HT1080 (cell line): ENCODE data around the gene DYNLT1. TPM values are rescaled to one million over a fixed set of nuclear protein-coding genes. Genes with fewer than 3 reads are reported as not detected.
"Not testable (repeated sequence)": the region's sequence is repeated elsewhere in the genome, so short reads cannot be mapped to it uniquely, and the experiment has no call there.

Experiments
- DNase-seq: peaks from one replicate; pipeline ENCODE4 v3.0.0-alpha.2; 2015; ENCODE audit warnings: low read depth
- polyA plus RNA-seq, 2 experiments: library from polyadenylated mRNA; depleted of rRNA; stranded (reverse); fragments of >200 nt; gene quantifications; 2 replicates each; pipeline ENCODE4 v1.2.3, GENCODE V29; 2015
- total RNA-seq: library from RNA; depleted of rRNA; stranded (reverse); fragments of >200 nt; shearing (Covaris generic); gene quantifications from 2 replicates; pipeline ENCODE4 v1.2.3, GENCODE V29; 2014; rRNA removed

DYNLT1 gene
- total RNA-seq, result 47.4 and 63.4 TPM in 2 replicates
- 98.5 and 113 TPM in 2 replicates for polyA plus RNA-seq (2015; cell fraction: cytosol; rRNA removed)
- polyA plus RNA-seq (2015; cell fraction: nucleus; rRNA removed), result 46.4 and 64.6 TPM in 2 replicates

DNA sequence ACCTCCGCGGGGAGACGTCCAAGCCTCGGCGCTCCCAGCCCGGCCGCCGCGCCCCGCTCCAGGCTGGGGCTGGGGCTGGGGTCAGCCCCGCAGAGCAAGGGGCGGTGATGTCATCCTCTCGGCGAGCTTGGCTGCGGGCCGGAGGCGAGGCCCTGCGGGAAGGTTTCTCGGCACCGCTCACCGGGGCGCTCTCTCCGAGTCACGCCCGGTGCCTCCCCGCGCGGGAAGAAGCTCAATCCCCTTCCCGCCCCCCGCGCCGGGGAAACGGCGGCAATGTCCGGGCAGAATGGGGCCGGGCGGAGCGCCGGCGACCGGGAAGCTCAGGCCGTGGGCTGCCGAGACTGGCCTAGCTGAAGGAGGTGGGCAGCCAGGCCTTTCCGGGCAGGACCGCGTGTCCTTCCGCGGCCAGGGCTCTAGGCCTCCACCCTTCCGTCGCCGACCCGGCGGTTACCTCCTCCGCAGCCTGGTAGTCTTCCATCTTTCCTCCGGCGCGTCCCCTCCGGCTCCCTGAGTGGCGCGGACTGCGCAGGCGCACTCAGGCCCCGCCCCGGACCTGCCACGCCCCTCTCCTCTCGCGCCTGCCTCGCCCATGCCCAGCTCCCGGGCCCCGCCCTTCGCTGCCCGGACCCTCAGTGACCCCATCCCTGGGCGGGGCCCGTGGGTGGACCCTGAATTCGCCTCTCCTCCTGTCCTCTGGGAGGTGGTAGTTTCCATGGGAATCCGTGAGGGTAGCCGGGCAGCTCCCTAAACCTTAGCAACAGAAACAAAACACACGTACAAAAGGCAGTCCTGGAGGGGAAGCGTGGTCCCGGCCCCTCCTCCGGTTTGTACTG lies at the start of gene DYNLT1:
DYNLT1 (minus strand) TSS at position 513 of the 833 bp plus-strand sequence; CDS start at position 478, 35 bp downstream.
- DNase-seq, result peak; percentile 95

DNA sequence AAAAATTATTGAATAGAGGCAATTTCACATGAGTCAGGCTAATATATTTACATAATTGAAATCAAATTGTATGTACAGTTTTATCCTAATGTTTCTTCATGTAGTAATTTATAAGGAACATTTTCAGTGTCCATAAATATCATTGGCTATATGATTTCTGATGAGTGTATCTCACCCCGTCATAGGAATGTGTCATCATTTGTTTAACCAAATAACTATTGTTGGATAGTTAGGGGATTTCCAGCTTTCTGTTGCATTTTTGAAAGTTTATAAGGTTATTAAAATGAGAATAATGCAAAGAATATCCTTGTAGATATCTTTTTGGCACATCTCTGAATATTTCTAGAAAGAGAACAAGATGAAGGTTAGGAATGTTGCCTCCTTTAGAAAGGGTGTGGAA lies 44.3 kb upstream of the DYNLT1 start:
- DNase-seq, result no peak

DNA sequence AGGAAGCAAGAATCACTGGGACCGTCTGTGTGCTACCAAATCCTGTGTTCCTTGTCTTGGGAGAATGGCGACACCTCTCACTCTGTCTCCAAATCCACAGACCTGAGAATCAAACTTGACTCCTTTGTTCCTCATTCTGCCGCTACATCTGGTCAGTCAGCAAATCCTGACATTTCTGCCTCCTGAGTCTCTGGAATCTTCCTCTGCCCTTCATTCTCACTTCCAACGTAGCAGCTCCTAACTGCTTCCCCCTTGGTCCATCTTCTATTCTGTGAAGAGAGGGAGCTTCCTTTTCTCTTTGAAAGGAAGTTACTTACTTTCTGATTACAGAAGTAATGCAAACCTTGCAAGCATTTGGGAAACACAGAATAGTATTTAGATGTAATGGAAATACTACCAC lies 43.0 kb upstream of the DYNLT1 start:
- no peak for DNase-seq

DNA sequence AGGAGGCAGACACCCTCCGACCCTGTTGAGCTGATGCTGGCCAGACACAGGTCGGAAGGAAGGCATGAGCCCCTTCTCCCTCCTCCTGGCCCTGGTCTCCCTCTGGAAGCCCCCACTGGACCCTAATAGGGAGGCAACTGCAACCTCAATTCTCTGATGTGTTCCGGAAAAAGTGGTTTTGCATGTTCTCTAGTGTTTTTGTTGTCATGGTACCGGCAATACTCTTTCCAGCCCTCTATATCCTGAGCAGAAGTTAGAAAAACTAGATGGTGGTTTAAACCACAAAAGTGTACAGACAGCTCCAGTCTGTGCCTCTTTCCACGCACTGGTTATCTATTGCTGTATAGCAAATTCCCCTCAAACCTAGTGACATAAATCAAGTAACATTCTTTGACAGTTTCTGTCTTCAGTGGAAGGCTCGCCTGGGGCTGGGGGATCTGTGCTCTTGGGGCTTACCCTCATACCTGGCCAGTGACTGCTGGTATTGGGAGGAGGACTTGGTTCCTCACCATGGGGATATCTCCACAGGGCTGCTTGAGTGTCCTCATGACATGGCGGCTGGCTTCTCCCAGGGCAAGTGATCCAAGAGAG lies 42.3 kb upstream of the DYNLT1 start:
- DNase-seq, result no peak

DNA sequence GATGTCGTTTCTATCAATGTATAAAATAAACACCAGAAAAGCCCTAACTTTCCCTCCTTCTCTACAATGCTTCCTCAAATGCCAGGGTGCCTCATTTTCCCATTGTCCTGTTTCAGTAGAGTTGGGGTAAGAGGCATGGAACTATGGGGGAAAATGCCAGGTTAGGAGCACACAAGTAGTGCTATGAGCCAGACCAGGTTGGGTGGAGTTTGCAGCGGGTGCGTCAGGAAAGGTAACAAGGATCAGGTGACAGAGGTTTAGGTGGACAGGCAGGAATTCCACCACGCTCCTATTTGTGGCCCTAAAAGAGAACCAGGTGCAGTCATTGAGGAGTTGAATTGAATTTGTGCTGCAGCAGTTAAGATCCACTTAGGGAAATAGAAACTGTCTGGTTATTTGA lies 41.8 kb upstream of the DYNLT1 start:
- no peak for DNase-seq

DNA sequence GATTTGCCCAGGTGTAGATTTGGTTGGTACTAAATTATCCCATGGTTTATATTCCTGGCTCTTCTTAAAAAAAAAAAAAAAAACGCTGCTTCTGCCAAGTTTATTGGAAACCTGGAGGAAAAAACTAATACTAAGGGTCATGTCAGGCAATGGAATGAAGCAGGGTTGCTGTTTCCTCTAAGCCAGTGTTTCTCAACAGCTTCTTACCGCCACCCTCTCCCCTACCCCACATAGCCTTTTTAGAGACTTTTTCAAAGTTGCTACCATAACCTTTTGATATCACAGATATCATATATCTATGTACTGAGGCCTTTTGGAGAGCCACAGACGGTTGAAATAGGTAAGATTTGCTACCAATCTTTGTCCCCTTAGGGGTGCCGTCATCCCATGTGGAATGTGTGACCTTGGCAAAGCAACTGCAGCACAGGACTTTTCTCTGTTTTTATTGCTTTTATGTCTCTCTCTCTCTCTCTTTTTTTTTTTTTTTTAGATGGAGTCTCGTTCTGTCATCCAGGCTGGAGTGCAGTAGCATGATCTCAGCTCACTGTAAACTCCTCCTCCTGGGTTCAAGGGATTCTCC lies 40.3 kb upstream of the DYNLT1 start:
- DNase-seq, result no peak

DNA sequence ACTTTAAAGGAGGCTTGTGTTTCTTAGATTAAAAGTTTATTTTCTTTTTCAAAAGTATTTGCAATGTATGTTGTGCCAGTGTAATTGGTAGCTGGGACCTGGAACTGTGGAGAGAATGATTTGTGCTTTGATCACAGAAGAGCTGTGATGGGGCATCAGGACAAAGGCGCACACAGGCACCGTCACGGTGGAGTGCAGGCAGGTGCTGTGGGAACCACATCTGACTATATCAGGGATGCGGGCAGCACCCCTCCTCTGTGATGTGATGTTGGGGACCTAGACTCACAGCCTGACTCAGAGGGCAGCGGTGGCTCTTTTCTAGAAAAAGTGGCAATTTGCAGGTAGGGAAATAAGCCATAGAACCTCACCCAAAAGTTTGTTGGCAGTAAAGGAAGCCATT lies 39.8 kb upstream of the DYNLT1 start:
- no peak for DNase-seq

DNA sequence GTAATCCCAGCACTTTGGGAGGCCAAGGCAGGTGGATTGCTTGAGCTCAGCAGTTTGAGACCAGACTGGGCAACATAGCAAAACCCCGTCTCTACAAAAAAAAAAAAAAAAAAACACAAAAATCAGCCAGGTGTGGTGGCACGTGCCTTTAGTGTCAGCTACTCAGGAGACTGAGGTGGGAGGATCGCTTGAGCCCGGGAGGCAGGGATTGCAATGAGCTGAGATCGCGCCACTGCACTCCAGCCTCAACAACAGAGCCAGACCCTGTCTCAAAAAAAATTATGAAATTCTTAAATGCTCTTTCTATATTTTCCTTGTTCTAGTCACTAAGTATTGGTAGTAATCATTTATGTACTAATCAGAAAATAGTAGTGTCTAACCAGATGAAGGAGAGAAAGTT lies 35.9 kb upstream of the DYNLT1 start:
- DNase-seq, result no peak

DNA sequence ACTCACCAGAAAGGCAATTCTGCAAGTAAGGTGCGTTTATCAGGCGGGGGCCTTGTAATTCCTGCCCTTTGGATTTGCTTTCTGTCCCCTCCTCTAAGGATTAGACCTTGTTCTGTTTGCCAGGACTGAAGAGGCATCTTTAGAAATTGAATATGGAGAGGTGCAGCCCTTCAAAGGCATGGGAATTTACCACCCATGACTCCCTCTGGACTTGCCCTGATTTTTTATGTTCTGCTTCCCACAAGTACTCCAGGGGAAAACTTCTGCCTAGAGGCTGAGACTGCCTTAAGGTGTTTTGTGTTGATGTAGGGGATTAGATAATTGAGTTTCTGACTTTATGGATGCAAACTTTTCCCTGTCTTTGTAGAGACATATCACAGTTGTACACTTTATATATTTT lies 35.5 kb upstream of the DYNLT1 start:
- DNase-seq, result no peak

DNA sequence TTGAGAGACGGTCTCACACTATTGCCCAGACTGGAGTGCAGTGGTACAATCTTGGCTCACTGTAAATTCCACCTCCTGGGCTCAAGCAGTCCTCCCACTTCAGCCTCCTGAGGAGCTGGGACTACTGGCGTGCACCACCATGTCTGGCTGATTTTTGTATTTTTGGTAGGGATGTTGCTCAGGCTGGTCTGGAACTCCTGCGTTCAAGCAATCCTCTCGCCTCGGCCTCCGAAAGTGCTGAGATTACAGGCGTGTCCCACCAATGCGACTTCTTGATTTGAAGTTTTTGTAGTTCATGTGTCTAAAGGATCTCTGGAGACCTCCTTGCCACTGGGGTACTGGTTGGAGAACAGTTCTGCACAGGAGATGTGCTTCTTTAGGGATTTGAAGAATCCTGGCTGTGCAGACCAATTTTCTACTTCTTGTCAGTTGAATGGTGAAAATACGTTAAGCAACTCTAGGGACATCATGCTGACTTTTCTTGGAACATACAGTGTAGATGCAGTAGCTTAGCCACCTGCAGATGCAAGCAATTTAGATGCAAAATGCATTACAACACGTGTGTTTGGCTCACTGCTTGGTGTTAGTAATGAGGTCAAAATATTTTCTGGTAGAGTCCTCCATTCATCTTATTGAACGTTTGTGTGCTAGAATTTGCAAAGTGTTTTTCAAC lies 33.5 kb upstream of the DYNLT1 start:
- no peak for DNase-seq

DNA sequence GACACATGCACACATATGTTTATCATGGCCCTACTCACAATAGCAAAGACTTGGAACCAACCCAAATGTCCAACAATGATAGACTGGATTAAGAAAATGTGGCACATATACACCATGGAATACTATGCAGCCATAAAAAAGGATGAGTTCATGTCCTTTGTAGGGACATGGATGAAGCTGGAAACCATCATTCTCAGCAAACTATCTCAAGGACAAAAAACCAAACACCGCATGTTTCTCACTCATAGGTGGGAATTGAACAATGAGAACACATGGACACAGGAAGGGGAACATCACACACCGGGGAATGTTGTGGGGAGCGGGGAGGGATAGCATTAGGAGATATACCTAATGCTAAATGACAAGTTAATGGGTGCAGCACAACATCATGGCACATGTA lies 32.6 kb upstream of the DYNLT1 start:
- not testable (repeated sequence) for DNase-seq

DNA sequence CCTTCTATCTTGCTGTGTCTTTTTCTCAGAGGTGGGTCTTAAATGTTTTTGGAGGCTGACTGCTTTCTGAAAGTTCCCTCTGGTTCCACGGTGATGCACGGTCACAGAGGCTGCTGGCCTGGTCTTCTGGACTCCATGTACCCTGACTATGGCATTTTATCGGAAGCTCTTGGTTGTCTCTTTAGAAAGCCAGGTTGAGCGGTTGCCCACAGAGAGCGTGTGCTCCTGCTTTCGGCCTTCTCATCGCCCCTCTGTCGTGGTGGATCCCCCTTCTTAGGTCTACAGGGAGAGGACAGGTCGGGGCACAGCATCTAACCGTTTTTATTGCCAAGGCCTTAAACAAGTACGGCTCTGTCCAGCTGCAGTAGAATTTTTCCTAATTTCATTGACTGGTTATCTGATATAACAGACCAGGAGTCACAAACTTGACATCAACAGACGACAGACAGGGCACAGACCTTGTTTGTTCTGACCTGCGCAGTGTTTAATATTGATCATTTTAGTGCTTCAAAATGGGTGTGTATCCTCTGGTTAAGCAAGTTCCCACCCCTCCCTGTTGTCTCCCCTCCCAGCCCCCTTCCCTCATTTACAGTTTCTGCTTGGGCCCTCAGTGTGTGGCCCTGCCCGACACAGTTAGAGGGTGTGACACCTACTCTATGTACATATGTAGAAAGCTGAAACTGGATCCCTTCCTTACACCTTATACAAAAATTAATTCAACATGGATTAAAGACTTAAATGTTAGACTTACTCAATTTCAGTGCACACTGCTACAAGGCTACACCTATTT lies 30.0 kb upstream of the DYNLT1 start:
- no peak for DNase-seq

DNA sequence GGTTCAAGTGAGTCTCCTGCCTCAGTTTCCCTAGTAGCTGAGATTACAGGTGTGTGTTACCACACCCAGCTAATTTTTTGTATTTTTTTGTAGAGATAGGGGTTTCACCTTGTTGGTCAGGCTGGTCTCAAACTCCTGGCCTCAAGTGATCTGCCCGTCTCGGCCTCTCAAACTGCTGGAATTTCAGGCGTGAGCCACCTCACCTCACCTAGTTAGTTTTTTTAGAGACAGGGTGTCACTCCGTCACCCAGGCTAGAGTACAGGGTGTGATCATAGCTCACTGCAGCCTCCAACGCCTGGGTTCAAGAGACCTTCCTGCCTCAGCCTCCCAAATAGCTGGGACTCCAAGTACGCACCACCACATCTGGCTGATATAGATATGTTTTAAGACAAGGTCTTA lies 28.2 kb upstream of the DYNLT1 start:
- DNase-seq, result no peak

DNA sequence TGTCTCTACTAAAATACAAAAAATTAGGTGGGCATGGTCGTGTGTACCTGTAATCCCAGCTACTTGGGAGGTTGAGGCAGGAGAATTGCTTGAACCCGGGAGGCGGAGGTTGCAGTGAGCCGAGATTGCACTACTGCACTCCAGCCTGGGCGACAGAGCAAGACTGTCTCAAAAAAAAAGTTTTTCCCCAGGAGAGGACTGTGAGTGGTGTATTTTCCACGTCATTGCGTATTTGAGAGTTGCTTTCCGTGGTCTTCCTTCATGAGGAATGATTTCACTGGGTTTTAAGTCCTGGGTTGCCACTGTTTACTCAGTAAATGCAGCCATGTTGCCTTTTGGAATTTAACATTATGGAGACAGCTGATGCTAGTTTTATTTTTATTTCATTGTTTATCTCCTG lies 27.6 kb upstream of the DYNLT1 start:
- DNase-seq, result not testable (repeated sequence)

DNA sequence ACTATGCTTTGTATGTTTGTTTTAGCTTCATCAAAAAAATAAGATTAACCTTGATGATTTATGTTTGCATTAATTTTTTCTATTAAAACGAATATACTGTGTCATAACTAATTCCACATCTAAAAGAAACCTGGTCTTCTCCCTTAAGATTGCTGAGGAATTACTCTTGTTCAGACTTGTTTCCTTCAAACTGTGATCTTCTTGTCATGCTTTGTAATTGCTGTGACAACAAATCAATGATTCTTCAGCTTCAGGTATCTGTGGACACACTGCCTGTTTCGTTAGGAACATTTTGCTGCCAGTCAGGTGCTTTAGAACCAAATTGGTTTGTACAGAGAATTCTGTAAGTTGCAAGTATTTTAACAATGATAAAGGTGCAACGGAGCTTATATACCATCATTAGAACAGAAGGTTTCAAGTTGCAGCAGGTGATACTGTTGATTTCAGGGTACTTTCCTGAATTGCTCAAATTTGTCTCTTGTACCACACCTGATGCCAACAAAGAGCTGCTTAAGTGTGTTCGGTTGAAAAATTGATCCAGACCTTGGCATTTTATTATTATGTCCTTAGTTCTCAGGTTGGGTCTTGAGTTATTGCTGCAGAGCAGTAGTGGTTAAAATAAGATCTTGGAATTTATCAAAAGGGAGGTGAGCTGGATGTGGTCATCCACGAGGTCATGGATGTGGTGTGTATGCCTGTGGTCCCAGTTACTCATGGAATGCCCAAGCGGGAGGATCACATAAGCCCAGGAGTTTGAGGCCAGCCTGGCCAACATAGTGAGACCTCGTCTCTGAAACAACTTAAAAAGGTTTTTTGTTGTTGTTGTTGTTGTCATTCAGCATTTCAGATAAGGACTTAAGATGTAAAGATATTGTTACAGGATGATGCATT lies 24.8 kb upstream of the DYNLT1 start:
- peak; percentile 34 for DNase-seq

DNA sequence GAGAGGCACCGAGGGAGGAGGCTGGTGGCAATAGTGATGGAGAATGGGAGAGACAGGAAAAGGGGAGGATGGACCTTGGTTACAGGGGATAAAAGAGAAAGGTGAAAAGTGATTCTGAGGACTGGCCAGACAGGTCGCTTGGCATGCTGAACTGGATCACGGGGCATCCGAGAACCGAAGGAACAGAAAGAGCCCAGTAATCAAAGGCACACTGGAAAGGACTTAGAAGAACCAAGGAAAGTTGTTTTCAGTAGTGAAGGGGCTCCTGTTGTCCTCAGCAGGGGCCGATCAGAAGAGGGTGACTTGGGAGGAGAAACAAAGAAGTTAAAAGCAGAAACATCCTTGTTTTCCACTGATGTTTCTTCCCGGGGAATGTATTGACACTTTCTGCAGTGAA lies 24.2 kb upstream of the DYNLT1 start:
- DNase-seq, result no peak

DNA sequence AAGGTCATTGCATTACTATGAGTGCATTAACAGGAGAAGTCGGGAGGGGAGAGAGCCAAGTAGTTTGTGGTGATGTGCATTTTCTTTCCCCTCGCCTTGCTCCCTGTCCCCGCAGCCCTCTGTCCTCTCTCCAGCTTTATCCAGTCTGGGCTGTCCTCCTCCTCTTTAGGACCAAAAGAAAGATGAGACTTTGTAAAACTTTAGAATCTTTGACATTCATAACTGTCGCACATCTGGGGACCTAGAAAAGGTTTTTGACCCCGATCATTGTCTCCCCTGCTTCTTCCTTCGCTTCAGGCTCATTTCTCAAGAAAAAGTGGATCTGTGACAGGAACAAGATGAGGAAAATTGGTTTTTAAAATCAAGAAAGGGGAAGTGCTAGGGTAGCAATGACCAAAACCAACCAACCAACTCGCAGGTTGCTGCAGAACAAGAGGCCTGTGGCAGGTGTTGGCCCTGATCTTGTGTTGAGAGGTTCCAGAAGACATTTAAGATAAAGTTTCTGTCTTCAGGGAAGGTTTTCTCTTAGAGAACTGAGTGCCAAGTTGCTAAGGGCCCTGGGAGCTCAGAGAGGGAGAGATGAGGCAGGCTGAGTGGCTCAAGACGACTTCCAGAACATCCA lies 22.9 kb upstream of the DYNLT1 start:
- DNase-seq, result no peak

DNA sequence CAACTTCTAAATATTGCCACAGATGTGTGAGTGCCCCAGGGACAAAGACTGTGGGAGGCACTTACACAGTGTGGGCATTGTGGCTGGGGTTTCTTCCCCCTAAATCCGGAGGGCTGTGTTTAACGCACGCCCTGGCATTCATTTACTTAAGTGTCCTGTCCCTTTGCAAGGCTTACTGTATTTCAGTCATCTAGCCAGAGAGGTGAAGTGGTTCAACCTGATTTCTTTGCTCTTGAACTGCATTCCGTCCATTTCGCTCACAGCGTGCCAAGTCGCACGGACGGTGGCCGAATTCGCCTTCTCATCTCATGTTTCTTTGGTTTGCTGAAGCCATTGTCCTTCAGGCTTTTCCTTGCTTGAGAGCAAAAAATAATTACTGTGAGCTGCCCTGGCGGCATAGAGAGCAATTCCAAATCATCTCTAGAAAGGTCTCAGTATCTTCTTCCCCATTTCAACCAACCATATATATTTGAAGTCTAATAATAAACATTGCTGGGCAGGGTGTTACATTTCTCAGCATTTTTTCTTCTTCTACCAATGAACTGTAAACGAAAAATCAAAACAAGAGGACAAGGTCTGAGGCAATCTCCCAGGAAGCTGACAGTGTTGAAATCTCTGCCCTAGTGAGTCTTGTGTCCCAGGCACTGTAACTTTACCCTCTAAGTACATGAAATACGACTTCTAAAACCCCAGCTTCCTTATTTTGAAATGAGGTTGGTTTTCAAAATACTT lies 22.3 kb upstream of the DYNLT1 start:
- no peak for DNase-seq

DNA sequence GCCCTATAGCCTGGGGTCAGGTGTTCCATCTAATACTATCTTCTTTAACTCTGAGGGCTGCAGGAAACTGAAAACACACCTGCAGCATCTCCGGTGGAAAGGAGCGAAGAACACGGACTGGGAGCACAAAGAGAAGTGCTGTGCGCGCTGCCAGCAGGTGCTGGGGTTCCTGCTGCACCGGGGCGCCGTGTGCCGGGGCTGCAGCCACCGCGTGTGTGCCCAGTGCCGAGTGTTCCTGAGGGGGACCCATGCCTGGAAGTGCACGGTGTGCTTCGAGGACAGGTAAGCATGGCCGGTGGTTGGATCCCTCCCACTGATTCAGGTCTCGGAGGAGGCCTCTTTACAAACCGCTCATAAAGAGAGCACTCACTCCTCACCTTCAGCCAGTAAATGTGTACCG lies 20.8 kb upstream of the DYNLT1 start:
- no peak for DNase-seq
